KBM-7 (cell line): ENCODE data around the gene N4BP3.
"Not testable (repeated sequence)": the region's sequence is repeated elsewhere in the genome, so short reads cannot be mapped to it uniquely, and the experiment has no call there.

Experiments used
- DNase-seq: peaks from one replicate; pipeline ENCODE4 v3.0.0-alpha.2; 2015
- in situ Hi-C: fragments of 300-500 bp; cut with MboI; formaldehyde crosslinking; loops from 2 replicates; pipeline ENCODE4 v1.14.3; 2020; ENCODE audit warnings: low sequenced_read_pairs, low pct_unique_long_range_greater_than_20kb, mixed read lengths

Gene N4BP3

DNA sequence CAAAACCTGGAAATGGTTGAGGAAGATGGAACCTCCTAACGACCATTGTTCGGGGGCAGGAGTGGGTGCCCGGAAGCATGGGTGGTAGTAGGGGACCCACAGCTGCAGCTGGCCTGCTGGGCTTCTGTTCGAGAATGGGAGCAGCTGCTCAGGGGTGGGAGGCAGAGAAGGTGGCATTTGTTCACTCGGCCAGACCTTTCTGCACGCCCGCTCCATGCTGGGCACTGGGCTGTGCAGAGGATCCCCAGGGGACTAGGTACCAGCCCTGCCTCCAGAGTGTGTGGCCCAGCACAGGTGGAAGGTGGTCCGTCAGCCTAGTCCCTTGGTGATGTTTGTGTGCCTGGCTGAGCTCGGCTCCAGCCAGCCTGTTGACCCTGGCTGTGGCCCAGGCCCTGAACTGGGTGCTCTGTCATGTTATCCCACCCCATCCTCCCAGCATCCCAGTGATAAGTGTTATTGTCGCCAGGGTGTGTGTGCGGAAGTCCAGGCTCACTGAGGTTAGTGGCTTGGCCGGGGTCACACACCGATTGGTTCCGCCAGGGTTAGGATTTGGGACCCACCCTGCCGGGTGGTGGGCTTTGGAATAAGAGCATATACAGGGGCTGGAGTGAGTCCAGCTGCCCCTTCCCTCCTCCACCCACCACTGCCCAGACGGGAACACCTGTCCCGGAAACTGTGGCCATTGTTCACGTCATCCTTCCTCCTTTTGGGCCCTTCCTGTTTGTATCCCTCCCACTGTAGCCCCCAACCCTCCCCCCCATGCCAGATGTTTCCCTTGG is 4.8 kb downstream of the N4BP3 start:
- peak; percentile 68 for DNase-seq
- in situ Hi-C loops, result no loop called here

DNA sequence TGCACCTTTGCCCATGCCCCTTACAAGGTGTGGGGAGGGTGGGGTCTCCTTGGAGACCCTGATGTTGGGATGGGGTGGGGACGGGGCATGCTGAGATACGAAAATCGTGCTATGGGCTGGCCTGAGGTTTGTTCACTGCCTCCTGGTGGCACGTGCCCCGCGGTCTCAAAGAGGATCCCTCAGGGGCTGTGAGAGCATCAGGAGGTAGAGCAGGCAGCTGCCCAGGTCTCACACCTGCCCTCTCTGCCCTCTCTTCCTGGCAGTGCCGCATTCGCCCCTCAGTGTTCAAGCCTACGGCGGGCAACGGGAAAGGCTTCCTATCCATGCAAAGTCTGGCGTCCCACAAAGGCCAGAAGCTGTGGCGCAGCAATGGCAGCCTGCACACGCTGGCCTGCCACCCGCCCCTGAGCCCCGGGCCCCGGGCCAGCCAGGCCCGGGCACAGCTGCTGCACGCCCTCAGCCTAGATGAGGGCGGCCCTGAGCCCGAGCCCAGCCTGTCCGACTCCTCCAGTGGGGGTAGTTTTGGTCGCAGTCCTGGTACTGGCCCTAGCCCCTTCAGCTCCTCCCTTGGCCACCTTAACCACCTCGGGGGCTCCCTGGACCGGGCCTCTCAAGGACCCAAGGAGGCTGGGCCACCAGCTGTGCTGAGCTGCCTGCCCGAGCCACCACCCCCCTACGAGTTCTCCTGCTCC is 6.7 kb downstream of the N4BP3 start:
- DNase-seq, result no peak
- in situ Hi-C loops, result no loop called here

DNA sequence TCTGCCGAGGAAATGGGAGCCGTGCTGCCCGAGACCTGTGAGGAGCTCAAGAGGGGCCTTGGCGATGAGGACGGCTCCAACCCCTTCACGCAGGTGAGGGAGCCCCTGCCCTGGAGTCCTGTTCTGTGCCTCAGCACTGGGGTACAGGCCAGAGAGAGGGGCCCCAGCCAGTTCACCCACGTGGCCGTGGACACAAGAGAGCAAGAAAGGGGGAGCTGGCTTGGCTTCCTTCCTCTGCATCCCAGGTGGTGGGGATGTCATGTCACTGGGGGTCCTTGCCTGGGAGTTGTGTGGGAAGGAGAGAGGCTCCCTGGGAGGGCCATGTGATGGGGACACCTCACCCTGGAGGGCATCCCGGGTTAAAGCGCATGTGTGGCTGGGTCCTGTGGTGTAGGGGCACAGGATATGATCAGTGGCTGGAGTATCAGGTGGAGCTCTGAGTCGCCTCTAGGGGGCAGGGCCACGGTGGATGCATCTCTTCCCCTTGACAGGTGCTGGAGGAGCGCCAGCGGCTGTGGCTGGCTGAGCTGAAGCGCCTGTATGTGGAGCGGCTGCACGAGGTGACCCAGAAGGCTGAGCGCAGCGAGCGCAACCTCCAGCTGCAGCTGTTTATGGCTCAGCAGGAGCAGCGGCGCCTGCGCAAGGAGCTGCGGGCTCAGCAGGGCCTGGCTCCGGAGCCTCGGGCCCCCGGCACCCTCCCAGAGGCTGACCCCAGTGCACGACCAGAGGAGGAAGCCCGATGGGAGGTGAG is 7.5 kb downstream of the N4BP3 start:
- in situ Hi-C loops, result no loop called here
- DNase-seq, result peak; percentile 93

DNA sequence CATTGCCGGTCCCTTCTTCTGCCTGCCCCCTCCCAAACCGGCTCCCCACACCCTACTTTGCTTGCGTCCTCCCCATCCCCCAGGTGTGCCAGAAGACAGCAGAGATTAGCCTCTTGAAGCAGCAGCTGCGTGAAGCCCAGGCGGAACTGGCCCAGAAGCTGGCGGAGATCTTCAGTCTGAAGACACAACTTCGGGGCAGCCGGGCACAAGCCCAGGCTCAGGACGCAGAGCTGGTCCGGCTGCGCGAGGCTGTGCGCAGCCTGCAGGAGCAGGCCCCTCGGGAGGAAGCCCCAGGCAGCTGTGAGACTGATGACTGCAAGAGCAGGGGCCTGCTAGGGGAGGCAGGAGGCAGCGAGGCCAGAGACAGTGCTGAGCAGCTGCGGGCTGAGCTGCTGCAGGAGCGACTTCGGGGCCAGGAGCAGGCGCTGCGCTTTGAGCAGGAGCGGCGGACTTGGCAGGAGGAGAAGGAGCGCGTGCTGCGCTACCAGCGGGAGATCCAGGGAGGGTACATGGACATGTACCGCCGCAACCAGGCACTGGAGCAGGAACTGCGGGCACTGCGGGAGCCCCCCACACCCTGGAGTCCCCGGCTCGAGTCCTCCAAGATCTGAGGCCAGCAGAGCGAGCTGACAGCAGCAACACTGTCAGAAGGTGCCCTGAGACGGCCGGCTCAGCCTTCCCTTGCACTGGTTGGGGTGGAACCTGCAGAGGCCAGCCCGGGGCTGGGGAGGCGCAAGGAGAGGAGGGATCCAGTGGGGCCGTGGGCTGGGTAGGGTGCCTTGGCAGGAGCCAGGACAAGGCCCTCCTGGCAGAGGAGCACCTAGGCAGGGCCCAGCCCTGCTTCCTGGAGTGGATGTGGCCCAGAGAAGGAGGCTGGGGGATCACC is 8.3 kb downstream of the N4BP3 start:
- no peak for DNase-seq
- in situ Hi-C loops, result no loop called here

DNA sequence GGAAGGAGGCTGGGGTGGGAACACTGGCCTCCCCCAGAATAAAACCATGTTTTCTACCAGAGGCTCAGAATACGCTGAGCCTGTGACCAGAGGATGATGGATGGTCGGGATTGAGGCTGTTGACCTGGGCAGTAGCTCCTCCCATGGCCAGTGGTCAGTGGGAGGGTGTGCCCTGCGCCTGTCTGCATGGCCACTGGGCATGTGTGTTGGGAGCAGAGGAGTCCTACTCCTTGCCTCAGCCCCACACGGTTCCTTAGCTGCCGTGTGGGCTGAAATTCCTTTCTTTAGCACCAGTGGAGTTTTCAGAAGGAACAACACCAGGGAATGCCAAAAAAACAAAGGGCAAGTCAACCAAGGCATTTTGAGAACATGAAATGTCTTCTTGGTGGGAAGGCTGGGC is 9.0 kb downstream of the N4BP3 start:
- in situ Hi-C loops, result no loop called here
- DNase-seq, result no peak

DNA sequence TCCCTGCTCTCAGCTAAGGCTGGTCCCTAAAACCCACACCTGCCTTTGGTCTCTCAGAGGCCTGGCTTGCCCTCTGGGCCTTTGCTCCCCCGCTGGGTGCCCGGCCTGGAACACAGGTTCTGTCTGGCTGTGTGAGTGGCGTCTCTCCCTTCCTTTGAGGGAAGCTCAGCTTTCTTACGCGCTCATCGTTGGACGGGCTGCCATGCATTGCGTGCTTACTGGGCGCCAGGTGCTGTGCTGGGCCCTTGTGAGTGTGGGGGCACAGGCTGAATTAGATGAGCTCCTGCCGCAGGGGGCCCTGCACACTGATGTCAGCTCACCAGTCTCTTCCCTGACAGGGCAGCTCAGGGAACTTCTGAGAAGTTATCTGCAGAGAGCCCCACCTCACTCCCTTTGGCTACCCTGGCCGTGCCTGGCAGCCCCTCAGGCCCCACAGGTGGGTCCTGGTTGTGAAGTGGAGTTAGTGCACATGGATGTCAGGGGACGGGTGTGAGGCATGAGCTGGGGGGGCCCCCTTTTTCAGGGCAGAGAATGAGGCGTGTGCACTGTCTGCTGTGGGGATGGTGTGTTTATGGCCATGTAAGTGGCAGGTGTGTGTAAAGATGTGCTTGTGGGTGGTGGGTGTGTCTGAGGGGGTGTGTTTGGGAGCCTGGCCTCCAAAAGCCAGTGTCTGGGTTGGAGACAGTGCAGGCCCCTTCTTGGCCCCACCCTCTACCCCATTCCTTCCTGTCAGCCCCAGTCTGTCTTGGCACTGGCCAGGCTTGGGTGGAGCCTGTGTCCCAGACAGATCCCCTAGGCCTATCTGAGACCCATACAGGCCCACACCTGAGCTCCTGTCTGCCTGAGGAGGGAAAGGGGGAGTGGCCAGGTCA is 10.0 kb downstream of the N4BP3 start:
- in situ Hi-C loops, result no loop called here

DNA sequence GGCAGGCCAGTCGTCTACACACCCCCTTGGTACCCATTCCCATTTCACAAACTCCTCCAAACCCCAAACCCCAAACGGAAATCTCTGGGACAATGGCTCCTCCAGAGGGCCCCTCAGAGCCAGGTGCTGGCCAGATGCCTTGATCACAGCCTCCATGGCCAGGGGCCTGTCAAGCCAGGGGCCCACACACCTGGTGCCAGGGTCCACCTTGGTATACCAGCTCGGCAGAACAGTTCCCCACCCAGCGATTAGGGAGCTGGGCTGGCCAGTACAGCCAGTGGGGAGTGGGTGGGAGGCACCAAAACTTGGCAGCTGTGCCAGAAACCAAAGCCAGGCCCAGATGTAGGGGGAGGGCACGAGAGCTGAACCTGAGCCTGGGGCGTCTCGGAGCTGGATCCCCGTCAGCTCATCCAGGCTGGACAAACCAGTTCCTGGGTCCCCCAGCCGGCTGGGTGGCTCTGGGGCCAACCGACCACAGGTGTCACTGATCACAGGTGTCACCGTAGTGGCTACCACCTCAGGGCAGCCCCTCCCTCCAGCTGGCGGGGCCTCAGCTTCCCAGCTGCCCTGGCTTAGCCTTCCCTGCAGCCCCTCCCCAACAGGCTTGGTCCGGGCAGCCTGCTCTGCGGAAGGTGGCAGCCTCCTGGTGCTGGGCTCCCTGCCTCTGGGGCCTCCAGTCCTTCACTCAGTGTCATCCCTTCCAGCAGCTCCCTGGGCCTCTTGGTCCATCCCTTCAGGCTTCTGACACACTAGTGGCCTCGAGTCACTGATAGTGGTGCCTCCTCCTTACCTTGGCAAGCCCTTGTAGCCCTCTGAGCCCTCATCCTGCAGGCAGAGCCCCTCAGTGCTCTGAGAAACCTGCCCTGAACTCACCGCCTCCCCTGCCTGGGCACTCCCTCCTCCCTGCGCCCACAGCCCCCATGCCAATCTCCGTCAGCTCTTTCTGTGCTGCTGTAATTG is 10.9 kb downstream of the N4BP3 start:
- DNase-seq, result no peak
- in situ Hi-C loops, result no loop called here

More for the DNA sequence above, 10.0 kb downstream of the N4BP3 start:
- DNase-seq, result no peak

DNA sequence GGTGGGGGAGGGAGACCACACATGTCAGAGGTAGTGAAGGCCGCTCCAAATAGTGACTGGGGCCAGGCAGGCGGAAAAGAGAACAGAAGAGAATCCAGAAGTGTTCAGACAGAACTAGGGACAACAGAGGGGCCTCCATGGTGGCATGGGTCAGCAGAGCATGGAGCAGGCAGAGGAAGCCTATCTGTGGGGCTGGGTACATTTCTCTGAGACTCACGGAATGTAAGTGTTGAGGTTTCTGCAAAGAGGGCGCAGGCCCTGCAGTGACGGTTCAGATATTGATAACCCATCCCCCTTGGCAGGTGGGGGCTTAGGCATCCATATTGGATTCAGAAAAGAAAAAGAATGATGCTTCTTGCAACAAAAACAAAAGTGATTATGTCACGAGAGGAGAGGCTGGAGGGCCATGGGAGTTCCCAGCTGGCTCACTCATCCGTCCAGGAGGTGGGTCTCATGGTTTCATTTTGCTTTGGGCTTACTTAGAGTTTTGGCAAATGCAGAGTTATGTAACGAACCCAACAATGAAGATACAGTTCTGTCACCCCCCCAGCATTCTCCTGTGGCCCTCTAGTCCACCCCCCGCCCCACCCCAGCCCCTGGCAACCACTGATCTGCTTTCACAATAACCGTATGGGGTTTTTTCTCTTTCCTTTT is 12.0 kb downstream of the N4BP3 start:
- in situ Hi-C loops, result no loop called here
- DNase-seq, result no peak

DNA sequence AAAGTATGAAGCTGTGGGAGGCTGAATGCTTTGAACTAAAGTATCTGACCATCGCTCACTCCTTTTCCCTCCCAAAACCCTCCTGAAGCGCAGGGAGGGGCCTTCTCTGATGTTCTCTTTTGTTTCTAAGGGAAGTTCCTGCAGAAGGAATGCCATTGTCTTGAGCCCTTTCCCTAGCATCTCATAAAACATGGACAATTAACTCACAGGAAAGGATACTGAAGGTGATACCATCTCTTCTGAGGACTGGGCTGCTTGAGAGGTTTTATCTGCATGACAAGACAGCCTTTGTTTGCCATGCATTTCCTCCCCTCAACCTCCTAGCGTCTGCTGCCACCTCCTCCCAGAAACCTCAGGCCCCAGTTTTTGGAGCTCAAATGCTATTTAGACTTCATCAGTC is 13.2 kb downstream of the N4BP3 start:
- in situ Hi-C loops, result no loop called here
- DNase-seq, result no peak

DNA sequence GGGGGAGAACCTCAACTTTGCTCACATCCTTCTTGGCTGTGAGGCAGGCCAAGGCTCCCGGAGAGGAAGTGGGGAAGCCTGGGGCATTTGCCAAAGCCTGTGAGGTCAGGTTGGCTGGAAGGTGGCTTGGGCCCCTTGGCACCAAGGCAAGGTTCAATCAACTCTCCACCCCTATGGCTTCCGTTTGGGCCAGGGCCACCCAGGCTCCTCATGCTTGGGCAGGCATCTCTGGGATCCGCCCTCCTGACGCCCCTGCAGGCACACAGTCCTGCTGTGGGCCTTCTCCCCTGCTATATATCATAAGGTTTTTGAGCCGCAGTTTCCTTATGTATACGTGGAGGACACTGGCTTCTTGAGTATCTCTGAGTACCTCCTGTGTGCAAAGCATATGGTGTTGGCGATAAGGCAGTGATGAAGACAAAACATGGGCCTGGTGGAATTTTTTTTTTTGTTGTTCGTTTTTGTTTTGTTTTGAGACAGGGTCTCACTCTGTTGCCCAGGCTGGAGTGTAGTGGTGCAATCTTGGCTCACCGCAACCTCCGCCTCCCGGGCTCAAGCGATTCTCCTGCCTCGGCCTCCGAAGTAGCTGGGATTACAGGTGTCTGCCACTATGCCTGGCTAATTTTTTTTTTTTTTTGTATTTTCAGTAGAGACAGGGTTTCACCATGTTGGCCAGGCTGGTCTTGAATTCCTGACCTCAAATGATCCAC is 14.1 kb downstream of the N4BP3 start:
- in situ Hi-C loops, DNase-seq: not testable (repeated sequence)

DNA sequence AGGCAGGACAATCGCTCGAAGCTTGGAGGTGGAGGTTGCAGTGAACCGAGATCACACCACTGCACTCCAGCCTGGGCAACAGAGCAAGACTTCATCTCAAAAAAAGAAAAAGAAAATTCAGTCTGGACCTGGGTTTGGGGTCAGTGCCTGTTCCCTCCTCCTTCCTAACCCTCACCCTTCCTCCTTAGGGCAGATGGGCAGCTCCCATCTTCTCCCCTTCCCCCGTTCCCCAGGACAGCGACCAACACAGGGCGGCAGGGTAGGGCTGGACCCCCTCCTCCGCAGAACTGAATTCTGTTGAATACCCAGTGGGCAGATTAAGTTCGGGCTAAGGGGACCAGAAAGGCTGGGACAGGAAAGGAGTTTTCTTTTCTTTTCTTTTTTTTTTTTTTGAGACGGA is 16.0 kb downstream of the N4BP3 start:
- DNase-seq, result no peak

DNA sequence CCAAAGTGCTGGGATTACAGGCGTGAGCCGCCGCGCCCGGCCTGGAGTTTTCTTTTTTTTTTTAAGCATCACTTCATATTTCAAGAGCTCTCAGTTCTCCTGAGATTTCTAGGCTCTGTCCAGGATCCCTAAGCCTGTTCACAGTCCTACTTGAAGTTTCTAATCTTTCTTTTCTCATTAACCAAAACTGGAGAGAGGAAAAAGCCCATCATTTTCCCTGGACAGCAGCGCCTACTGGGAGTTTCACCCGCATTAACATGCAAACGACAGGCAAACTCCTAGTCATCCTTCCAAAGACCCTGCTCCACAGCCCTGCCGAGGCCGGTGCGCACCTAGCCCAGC is 16.9 kb downstream of the N4BP3 start:
- DNase-seq, in situ Hi-C loops: not testable (repeated sequence)

More for the DNA sequence above, 16.0 kb downstream of the N4BP3 start:
- in situ Hi-C loops, result no loop called here

DNA sequence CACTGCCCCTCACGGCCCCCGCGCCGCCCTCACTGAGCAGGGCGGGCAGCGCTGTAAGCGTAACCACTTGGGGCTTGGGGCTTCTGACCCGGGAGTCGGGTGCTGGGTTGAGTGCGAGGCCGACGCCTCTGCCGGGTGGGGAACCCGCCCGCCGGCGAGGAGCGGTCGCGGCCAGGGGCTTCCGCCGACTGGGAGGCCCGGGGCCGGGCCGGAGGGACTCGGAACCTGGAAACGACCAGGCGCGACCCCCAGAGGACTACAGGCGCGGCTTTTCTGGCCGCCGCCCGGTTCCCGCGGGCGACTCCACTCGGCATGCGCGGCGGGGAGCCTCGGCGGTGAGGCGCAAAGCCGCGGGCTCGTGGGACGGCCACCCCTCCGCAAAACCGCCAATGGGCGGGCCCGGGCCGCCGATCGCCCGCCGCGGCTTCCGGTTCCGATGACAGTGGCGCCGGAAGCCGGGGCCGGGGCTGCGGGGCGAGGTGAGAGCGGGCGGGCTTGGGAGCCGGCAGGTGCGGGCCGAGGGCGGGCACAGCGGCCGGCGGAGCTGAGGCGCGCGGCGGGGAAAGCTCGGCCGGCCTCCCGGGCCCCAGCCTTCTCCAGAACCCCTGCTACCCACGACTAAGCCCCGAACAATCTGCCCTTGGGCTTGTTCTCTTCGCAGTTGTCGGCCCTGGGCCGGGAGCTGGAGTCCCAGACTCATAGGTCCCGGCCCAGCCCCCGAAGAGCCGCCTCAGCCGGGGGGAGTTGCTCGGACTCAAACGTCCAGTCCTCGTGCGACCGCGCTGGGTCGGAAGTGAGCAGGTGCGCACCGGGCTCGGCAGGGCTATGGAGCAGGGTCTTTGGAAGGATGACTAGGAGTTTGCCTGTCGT is 17.5 kb downstream of the N4BP3 start, which contains the start of gene RMND5B:
RMND5B (plus strand) TSS at position 439 of the 870 bp plus-strand sequence. CDS start 7,106 bp downstream, outside the sequence.
- in situ Hi-C loops, result no loop called here
- DNase-seq, result peak; percentile 83

DNA sequence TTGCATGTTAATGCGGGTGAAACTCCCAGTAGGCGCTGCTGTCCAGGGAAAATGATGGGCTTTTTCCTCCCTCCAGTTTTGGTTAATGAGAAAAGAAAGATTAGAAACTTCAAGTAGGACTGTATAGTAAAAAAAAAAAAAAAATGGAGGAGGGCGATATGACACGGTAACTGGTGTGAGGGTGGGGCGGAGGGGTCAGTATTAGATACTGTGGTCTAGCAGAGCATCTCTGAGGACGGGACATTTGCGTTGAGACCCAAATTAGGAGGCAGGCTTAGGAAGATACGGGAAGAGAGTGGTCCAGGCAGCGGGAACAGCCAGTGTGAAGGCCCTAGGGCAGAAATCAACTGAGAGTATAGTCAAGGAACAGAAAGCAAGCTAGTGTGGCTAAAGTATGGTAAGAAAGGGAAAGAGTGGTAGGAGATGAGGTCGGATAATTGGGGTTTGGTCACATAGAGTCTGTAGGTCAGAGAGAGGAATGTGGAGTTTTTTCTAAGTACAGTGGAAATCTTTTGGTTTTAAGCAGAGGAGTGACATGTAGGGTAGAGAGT is 18.2 kb downstream of the N4BP3 start:
- DNase-seq, result no peak
- in situ Hi-C loops, result no loop called here

DNA sequence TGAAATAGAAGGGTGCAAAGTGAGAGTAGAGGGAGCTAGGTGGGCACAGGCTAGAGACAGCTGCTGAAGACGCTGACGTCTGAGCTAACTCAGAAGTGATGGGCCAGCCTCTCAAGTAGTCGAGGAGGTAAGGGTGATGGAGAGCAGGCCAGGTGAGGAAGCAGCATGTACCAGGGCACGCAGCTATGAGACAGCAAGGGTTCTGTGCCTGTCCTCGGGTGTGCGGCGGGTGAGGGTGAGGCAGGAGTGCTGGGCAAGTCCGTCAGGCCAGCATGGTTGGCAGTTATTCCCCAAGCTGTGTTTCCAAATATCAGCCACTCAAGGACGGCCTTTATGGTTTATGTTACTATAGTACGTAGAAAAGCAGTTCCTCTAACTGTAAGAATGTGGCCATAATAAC is 23.7 kb downstream of the N4BP3 start:
- in situ Hi-C loops, result no loop called here
- DNase-seq, result no peak
